GM20000 (cell line): Measurements from ENCODE around the gene STYK1.
"Not testable (repeated sequence)": the region's sequence is repeated elsewhere in the genome, so short reads cannot be mapped to it uniquely, and the experiment has no call there.

ENCODE experiments used
- DNase-seq: peaks from one replicate; pipeline ENCODE4 v3.0.0; 2012; ENCODE audit warnings: low spot score
- TF ChIP-seq, protein P1 (sequence below): IDR thresholded peaks from 2 replicates; pipeline ENCODE4 v1.5.1; 2012; ENCODE audit warnings: mild to moderate bottlenecking, control low read depth; ENCODE audit errors: extremely low read depth, missing control alignments

The STYK1 gene

DNA sequence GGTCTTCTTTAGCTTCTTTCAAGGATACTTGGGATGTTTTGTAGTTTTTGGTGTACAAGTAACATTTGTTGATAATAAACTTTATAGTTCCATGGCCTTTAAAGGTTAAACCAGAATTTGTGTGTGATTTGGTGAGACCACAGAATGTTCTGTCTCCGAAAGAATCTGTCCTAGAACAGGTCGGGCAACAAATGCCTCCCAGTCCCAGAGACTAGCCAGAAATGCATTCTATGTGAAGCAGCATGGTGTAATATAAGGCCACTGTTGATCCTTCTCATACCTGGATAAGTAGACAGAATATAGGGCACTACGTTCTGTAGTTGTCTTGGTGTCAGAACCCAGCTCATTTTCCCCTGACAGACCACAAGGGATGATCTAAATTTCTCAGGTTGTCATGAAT is 10.0 kb downstream of the STYK1 start:
- TF ChIP-seq, protein P1, sequence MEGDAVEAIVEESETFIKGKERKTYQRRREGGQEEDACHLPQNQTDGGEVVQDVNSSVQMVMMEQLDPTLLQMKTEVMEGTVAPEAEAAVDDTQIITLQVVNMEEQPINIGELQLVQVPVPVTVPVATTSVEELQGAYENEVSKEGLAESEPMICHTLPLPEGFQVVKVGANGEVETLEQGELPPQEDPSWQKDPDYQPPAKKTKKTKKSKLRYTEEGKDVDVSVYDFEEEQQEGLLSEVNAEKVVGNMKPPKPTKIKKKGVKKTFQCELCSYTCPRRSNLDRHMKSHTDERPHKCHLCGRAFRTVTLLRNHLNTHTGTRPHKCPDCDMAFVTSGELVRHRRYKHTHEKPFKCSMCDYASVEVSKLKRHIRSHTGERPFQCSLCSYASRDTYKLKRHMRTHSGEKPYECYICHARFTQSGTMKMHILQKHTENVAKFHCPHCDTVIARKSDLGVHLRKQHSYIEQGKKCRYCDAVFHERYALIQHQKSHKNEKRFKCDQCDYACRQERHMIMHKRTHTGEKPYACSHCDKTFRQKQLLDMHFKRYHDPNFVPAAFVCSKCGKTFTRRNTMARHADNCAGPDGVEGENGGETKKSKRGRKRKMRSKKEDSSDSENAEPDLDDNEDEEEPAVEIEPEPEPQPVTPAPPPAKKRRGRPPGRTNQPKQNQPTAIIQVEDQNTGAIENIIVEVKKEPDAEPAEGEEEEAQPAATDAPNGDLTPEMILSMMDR = no peak
- no peak for DNase-seq

DNA sequence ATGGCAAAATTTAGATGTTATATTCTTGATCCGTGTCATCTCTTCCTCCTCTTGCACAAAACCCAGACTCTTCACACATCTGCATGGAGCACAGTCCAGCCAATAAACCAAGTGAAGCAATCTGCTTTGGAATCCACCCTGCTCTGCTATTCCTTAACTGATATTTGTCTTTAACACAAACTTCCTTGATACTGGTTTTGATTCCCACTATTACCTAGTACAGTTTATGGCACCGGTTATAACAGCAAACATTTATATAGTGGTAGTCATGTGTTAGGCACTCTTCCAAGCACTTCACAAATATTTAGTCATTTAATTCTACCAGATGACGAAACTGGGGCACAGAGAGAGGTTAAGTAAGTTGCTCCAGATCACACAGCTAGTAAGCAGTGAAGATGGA is 12.5 kb downstream of the STYK1 start:
- TF ChIP-seq, protein P1 = no peak
- no peak for DNase-seq

DNA sequence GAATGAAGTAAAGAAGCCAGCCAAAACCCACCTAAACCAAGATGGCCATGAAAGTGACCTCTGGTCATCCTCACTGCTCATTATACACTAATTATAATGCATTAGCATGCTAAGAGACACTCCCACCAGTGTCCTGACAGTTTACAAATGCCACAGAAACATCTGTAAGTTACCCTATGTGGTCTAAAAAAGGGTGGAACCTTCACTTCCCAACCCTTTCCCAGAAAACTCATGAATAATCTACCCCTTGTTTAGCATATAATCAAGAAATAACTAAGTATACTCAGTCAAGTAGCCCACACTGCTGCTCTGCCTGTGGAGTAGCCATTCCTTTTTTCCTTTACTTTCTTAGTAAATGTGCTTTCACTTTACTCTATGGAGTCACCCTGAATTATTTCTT is 19.8 kb downstream of the STYK1 start:
- DNase-seq = no peak
- TF ChIP-seq, protein P1 = no peak

DNA sequence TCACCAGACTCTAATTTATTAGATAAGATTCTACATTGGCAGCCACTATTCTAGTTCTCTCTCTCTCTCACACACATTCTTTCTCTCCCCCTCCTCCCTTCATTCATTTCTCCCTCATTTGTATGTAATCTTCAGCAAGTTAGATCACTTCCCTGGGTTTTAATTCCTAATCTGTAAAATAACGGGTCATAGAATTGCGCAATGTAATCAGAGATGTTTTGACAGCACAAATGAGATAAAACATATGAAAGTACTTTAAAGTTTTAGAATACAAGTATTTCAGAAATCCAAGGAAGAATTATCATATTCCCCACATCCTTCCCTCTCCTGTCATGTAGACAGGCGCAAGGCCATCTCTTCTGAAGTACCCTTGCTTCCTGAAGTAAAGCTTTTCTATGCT is 21.7 kb downstream of the STYK1 start:
- TF ChIP-seq, protein P1 = no peak
- DNase-seq = no peak

DNA sequence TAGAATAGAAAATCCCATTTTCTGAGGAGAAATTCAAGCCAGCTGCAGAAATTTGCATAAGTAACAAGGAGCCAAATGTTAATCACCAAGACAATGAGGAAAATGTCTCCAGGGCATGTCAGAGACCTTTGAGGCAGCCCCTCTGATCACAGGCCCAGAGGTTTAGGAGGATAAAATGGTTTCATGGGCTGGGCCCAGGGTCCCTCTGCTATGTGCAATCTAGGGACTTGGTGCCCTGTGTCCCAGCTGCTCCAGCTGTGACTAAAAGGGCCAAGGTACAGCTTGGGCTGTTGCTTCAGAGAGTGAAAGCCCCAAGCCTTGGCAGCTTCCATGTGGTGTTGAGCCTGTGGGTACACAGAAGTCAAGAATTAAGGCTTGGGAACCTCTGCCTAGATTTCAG is 27.3 kb downstream of the STYK1 start:
- DNase-seq = not testable (repeated sequence)

DNA sequence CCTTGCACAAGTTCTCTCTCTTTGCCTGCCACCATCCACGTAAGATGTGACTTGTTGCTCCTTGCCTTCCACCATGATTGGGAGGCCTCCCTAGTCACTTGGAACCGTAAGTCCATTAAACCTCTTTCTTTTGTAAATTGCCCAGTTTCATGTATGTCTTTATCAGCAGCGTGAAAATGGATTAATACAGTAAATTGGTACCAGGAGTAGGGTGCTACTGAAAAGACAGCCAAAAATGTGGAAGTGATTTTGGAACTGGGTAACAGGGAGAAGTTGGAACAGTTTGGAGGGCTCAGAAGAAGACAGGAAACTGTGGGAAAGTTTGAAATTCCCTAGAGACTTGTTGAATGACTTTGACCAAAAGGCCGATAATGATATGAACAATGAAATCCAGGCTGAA is 27.9 kb downstream of the STYK1 start:
- TF ChIP-seq, protein P1 = no peak
- no peak for DNase-seq

DNA sequence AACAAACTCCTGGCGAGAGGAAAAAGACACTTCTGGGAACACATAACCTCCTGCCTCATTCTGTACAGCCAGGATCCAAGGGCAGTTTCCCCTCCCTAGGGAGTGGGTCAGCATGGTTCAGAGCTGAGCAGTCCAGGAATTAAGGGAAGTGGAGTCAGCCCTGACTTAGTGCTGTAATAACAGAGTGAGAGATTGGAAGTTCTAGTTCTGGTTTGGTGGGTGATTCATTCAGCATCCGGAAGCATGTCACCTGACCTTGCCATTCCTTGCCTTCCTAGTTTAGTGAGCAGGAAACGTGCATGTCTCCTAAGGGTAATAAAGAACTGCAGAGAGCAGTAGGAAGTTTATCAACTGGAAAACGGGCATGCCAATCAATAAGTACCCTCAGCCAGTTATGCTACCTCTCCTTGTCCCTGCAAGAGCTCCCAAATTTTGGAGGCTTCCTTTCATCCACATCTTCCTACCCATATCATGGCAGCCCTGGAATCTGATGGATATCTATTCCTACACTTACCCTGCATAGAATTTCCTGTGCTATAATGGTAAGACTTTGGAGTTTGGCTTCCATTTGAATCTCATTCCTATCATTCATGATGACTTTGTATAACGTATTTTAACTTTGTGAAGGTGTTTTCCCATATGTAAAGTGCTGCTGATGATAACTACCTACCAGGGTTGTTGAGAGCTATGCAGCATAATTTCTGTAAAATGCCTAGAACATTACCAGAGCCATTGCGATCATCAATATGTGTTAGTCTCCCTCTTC is 31.9 kb downstream of the STYK1 start:
- DNase-seq = no peak
- TF ChIP-seq, protein P1 = no peak

DNA sequence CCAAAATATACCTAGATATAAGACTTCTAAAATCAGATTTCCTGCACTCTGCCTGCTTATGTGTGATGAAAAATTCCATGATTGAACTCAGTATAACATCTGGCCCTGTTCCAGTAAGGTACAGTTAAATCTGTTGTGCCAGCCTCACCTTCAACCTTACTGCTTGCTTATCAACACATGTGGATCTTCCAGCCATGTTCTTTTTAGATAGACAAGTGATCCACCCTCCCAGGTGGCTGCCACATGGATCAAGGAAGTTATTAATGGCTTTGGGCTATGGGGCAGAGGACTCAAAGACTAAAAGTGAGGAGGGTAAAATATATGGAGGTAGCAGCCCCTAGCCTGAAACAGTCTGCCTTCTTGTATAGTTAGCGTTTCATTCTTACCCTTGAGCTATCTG is 35.1 kb downstream of the STYK1 start:
- no peak for DNase-seq
- TF ChIP-seq, protein P1 = no peak
